Heart left ventricle (tissue), 13 donors: ENCODE results near the gene STPG3.

ENCODE experiments used
- CTCF ChIP-seq, 12 donors: fragments of 200-600 bp; sonication (generic) in 4 of 12; IDR thresholded peaks; one replicate each; pipeline versions ENCODE4 v1.5.0 to v1.8.0; 2018 to 2022; ENCODE audit warnings: antibody characterized with exemption in 12 of 12, mild to moderate bottlenecking in 5 of 12
- POLR2A ChIP-seq, 2 donors: fragments of 450-650 bp; IDR thresholded peaks; one replicate each; pipeline ENCODE4 v1.6.1; 2017; ENCODE audit warnings: antibody characterized with exemption in 2 of 2, mild to moderate bottlenecking in 2 of 2, moderate library complexity in 2 of 2
- donor health status: ischemic (EF 13 %, LVEDD 7.1; RV severe dilation, severe dysfunction).
- donor health status: DM: no; HTN: yes; CAD: no.
- donor health status: DM: no; HTN: no; CAD: no.
- donor health status: ischemic (EF 25% LVEDD 6.9; RV normal size, moderate dysfunction).
- donor health status: ischemic (EF 25% LVEDD 5.7; RV mildly dilated, moderate dysfunction).
- donor health status: ischemic (EF 35%, LVEDD 5.7; RV mildly dilated, moderate dysfunction).
- donor health status: nonischemic (EF 11% LVEDD 7.7; RV severe dilation, severe dysfunction).
- donor health status: DM: yes; HTN: yes; CAD: no.
- donor health status: PGD.
- donor health status: ischemic (EF 29% LVEDD 5.4; RV normal size, mild dysfunction).
- donor health status: nonischemic (EF 23%, LVEDD 6.1; RV moderate dilation, normal function).

GRCh38 chr9:137227853-137228505 is 23.1 kb upstream of the STPG3 start:
- TF ChIP-seq CTCF (IDR thresholded peaks at IDR 0.05): no peak
- TF ChIP-seq POLR2A (IDR thresholded peaks at IDR 0.05): no peak
